HCT116 (cell line): Measurements from ENCODE around the gene FAM180A. TPM values are rescaled to one million over a fixed set of nuclear protein-coding genes. Genes with fewer than 3 reads are reported as not detected.

Source experiments
- ATAC-seq: fragments of 200-7000 bp; cut with Tn5 transposase; 2 replicates; pipeline ENCODE4 v1.9.1; 2020; ENCODE audit warnings: mild to moderate bottlenecking, moderate library complexity
- BruUV-seq: library from RNA; stranded (reverse); fragments of 400-500 nt; replicated peaks from 2 replicates; lab custom pipeline; 2021; lab: Mats Ljungman, UMichigan
- CTCF ChIA-PET: fragments of 300-600 bp; sonication (Branson Sonifier 250); formaldehyde crosslinking; loops from one replicate; lab custom pipeline; 2021; ENCODE audit warnings: antibody characterized with exemption; lab: Charles Lee
- POLR2A ChIA-PET: fragments of 300-600, 350-600 bp; sonication (Branson Sonifier 250); formaldehyde crosslinking; loops from one replicate; lab custom pipeline; 2021; ENCODE audit warnings: antibody characterized with exemption; lab: Charles Lee
- RAD21 ChIA-PET, 2 experiments: fragments of 300-600 bp; sonication (Branson Sonifier 250); formaldehyde crosslinking; loops; one replicate each; lab custom pipeline; 2023; ENCODE audit warnings: low total read pairs in 2 of 2; ENCODE audit not compliant: uncharacterized antibody in 2 of 2, unreplicated experiment in 2 of 2, low non-redundant PET in 1 of 2; lab: Charles Lee
- DNase-seq: peaks from one replicate; pipeline ENCODE4 v3.0.0-alpha.2; 2010; ENCODE audit warnings: low read depth, low spot score
- H2AFZ ChIP-seq: fragments of 200-600 bp; shearing (Covaris generic), sonication (generic); 2 replicates; pipeline ENCODE4 v1.6.1; 2017; ENCODE audit warnings: low read depth, mixed run types, mixed read lengths, antibody characterized with exemption, low read length; ENCODE audit not compliant: poor library complexity, severe bottlenecking
- H3K27ac ChIP-seq: 2 replicates; pipeline ENCODE4 v1.5.1; 2012; ENCODE audit warnings: low read depth, low read length
- H3K27me3 ChIP-seq: fragments of 200-600 bp; sonication (generic); 2 replicates; pipeline ENCODE4 v1.6.1; 2016; ENCODE audit warnings: mixed run types, low read length, mixed read lengths; ENCODE audit not compliant: insufficient read depth
- H3K36me3 ChIP-seq, 2 experiments: fragments of 200-500 bp in 1 of 2; fragments of 200-600 bp in 1 of 2; sonication (Bioruptor generic) in 1 of 2; sonication (generic) in 1 of 2; 2 replicates each; pipeline versions ENCODE4 v1.5.1 to v1.6.1; 2014 to 2016; ENCODE audit warnings: low read length in 2 of 2, inconsistent platforms in 1 of 2, mixed read lengths in 1 of 2, mixed run types in 1 of 2; ENCODE audit not compliant: insufficient read depth in 2 of 2, control insufficient read depth in 1 of 2
- H3K4me1 ChIP-seq, 2 experiments: fragments of 200-600 bp in 1 of 2; sonication (generic) in 1 of 2; 2 replicates each; pipeline versions ENCODE4 v1.5.1 to v1.6.1; 2012 to 2017; ENCODE audit warnings: low read length in 2 of 2, inconsistent platforms in 1 of 2, mild to moderate bottlenecking in 1 of 2, mixed read lengths in 1 of 2, mixed run types in 1 of 2, moderate library complexity in 1 of 2; ENCODE audit not compliant: insufficient read depth in 2 of 2, control insufficient read depth in 1 of 2
- H3K4me2 ChIP-seq: fragments of 200-600 bp; sonication (generic); 2 replicates; pipeline ENCODE4 v1.6.1; 2017; ENCODE audit warnings: mixed run types, low read length, mixed read lengths
- H3K4me3 ChIP-seq, 2 experiments: fragments of 200-600 bp in 1 of 2; sonication (generic) in 1 of 2; replicated peaks in 1 of 2; 2 replicates each; pipeline ENCODE4 v1.5.1; 2011 to 2016; ENCODE audit warnings: low read length in 2 of 2, control low read depth in 1 of 2, low read depth in 1 of 2, mild to moderate bottlenecking in 1 of 2, mixed read lengths in 1 of 2, mixed run types in 1 of 2
- H3K79me2 ChIP-seq: fragments of 200-600 bp; sonication (generic); 2 replicates; pipeline ENCODE4 v1.6.1; 2017; ENCODE audit warnings: mild to moderate bottlenecking, mixed run types, low read length, moderate library complexity, mixed read lengths; ENCODE audit not compliant: insufficient read depth
- H3K9ac ChIP-seq: fragments of 200-600 bp; sonication (generic); 2 replicates; pipeline ENCODE4 v1.6.1; 2016; ENCODE audit warnings: low read length, mixed read lengths
- H3K9me2 ChIP-seq: fragments of 200-600 bp; sonication (generic), shearing (Covaris generic); 2 replicates; pipeline ENCODE4 v1.6.1; 2017; ENCODE audit warnings: mixed run types, mild to moderate bottlenecking, moderate library complexity; ENCODE audit not compliant: insufficient read depth
- H3K9me3 ChIP-seq, 2 experiments: fragments of 200-500 bp in 1 of 2; fragments of 200-600 bp in 1 of 2; sonication (Bioruptor generic) in 1 of 2; sonication (generic) in 1 of 2; 2 replicates each; pipeline ENCODE4 v1.6.1; 2014 to 2017; ENCODE audit warnings: low read length in 2 of 2, mixed read lengths in 2 of 2, inconsistent platforms in 1 of 2, low read depth in 1 of 2, mild to moderate bottlenecking in 1 of 2, mixed run types in 1 of 2, moderate library complexity in 1 of 2; ENCODE audit not compliant: control insufficient read depth in 1 of 2, insufficient read depth in 1 of 2
- H4K20me1 ChIP-seq: fragments of 200-600 bp; sonication (generic), shearing (Covaris generic); 2 replicates; pipeline ENCODE4 v1.6.1; 2017; ENCODE audit warnings: mixed run types, mild to moderate bottlenecking, moderate library complexity; ENCODE audit not compliant: insufficient read depth
- CEBPB ChIP-seq: IDR thresholded peaks from 2 replicates; pipeline ENCODE4 v1.6.1; 2012; ENCODE audit warnings: low read depth
- EGR1 ChIP-seq: IDR thresholded peaks from 2 replicates; pipeline ENCODE4 v1.6.1; 2012; ENCODE audit warnings: low read depth
- ELF1 ChIP-seq: IDR thresholded peaks from 2 replicates; pipeline ENCODE4 v1.6.1; 2012; ENCODE audit warnings: low read depth, borderline replicate concordance
- EZH2phosphoT487 ChIP-seq: fragments of 200-600 bp; IDR thresholded peaks from 2 replicates; pipeline ENCODE4 v1.6.1; 2018; ENCODE audit warnings: antibody characterized with exemption, borderline replicate concordance
- JUND ChIP-seq: IDR thresholded peaks from 2 replicates; pipeline ENCODE4 v1.6.1; 2012
- POLR2A ChIP-seq: IDR thresholded peaks from 2 replicates; pipeline ENCODE4 v1.7.0; 2011; ENCODE audit warnings: borderline replicate concordance; ENCODE audit not compliant: insufficient read depth, insufficient read length; ENCODE audit errors: extremely low read depth
- RAD21 ChIP-seq: IDR thresholded peaks from 2 replicates; pipeline ENCODE4 v1.6.1; 2012; ENCODE audit warnings: low read depth, mild to moderate bottlenecking
- TCF7L2 ChIP-seq: IDR thresholded peaks from 2 replicates; pipeline ENCODE4 v1.7.0; 2011; ENCODE audit warnings: borderline replicate concordance, inconsistent platforms; ENCODE audit not compliant: insufficient read depth, insufficient read length; ENCODE audit errors: extremely low read depth
- YY1 ChIP-seq: IDR thresholded peaks from 2 replicates; pipeline ENCODE4 v1.6.1; 2011; ENCODE audit warnings: low read length, low read depth, moderate library complexity, mild to moderate bottlenecking; ENCODE audit not compliant: insufficient replicate concordance; ENCODE audit errors: extremely low read depth
- ZNF274 ChIP-seq: fragments of 200-500 bp; sonication (Bioruptor generic); IDR thresholded peaks from 2 replicates; pipeline ENCODE4 v1.6.1; 2014; ENCODE audit warnings: mild to moderate bottlenecking, low read depth, low read length, inconsistent platforms
- intact Hi-C: fragments of 100-400 bp; cut with micrococcal nuclease; formaldehyde crosslinking; loops from 2 replicates; pipeline ENCODE4 v1.10.0; 2022
- total RNA-seq: library from RNA; stranded (reverse); gene quantifications from one replicate; pipeline ENCODE4 v1.2.1, GENCODE V29; 2021; ENCODE audit not compliant: unreplicated experiment
- TF ChIP-seq, protein P1 (sequence below), 3 experiments: fragments of 200-600 bp in 1 of 3; sonication (generic) in 1 of 3; IDR thresholded peaks in 2 of 3; conservative IDR thresholded peaks in 1 of 3; 2 replicates each; pipeline ENCODE4 v1.5.1; 2012 to 2017; ENCODE audit warnings: low read depth in 2 of 3, low read length in 2 of 3, antibody characterized with exemption in 1 of 3, borderline replicate concordance in 1 of 3, control low read depth in 1 of 3, mild to moderate bottlenecking in 1 of 3, mixed read lengths in 1 of 3, mixed run types in 1 of 3, moderate library complexity in 1 of 3; ENCODE audit not compliant: insufficient read depth in 1 of 3
- TF ChIP-seq, protein P2 (sequence below): IDR thresholded peaks from 2 replicates; pipeline ENCODE4 v1.6.1; 2012
- TF ChIP-seq, protein P3 (sequence below): IDR thresholded peaks from 2 replicates; pipeline ENCODE4 v1.6.1; 2012

Gene FAM180A
- total RNA-seq, 1 experiment from 2014 or later: 0.59 TPM

DNA sequence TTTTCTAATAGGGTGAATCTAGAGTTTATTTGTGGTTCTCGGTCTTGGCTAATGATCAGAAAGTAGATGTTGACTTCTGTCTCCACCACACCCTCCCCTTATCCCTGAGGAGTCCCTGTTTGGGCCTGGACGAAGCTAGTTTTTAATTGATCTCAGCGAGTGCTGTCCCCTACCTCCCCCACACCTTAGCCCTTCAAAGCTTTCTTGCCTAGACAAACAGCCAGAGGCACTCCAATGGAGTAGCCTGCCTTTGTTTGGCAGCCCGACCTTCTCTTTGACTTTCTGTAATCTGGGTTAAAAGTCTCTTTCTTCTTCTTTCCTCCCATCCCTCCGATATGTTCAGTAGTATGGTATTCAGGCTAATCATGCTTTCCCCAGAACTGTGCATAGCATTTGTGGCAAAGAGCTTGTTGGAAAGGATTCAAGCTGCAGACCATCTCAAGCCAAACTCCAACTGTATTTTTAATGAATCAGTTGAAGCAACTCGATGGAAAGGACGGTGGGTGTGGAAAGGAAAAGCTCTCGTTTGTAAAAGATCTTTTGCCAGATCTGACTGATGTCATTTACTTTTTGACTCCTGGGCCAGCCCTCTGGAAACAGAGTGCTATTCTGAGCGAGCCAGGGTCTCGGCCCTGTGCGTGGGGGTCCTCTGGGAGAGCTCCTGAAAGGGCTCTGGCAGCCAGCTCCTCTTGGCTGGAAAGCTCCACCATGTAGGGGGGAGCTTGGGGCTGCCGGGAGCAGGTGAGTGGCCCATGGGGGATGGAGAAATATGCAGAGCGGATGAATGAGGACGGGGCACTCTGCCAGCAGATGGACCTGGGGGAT is 4.5 kb downstream of the FAM180A start:
- Histone ChIP-seq H3K27ac (peak overlapping the region; percentile 62; the same call in 1 of the 2 replicates), H3K27me3 (no peaks in the 10 kb centered on the region), H3K4me2 (peak overlapping the region; percentile 77), H3K4me3 (no peak overlapping the region), H3K9me2 (no peaks in the 10 kb centered on the region), H2AFZ (peak overlapping the region; percentile 91), H4K20me1 (no peaks in the 10 kb centered on the region), H3K4me1 (peaks cover 25 to 49% of the 10 kb centered on the region in 2 experiments), H3K9me3 (no peaks in the 10 kb centered on the region), H3K36me3 (no peaks in the 10 kb centered on the region), H3K9ac (peak overlapping the region; percentile 58), H3K79me2 (no peaks in the 10 kb centered on the region)
- TF ChIP-seq JUND: 0 out of 2 replicates have a peak, but pooled peaks have one; percentile 22
- TF ChIP-seq, protein P1, sequence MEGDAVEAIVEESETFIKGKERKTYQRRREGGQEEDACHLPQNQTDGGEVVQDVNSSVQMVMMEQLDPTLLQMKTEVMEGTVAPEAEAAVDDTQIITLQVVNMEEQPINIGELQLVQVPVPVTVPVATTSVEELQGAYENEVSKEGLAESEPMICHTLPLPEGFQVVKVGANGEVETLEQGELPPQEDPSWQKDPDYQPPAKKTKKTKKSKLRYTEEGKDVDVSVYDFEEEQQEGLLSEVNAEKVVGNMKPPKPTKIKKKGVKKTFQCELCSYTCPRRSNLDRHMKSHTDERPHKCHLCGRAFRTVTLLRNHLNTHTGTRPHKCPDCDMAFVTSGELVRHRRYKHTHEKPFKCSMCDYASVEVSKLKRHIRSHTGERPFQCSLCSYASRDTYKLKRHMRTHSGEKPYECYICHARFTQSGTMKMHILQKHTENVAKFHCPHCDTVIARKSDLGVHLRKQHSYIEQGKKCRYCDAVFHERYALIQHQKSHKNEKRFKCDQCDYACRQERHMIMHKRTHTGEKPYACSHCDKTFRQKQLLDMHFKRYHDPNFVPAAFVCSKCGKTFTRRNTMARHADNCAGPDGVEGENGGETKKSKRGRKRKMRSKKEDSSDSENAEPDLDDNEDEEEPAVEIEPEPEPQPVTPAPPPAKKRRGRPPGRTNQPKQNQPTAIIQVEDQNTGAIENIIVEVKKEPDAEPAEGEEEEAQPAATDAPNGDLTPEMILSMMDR (IDR thresholded peaks at IDR 0.05 in 2 of 3, conservative IDR thresholded peaks at IDR 0.05 in 1 of 3; ENCODE audit: borderline replicate concordance in 1 of 3, insufficient read depth in 1 of 3, low read depth in 2 of 3, low read length in 2 of 3): no peak
- intact Hi-C loops: loop anchor here (2.0 kb wide), 1 partner anchor 81 kb away; the partner anchor contains the start of gene STMP1
- POLR2A ChIA-PET: interaction anchor here (1.0 to 2.1 kb wide), 6 partner anchors 8 to 81 kb away, joined by 3 to 11 read pairs (median 4); partner anchors contain the start of genes SLC13A4 and STMP1
- RAD21 ChIA-PET: interaction anchor here in 1 of 2 experiments (0.6 kb wide), 1 partner anchor 56 kb away, joined by 3 read pairs; no protein-coding TSS in a partner anchor
- DNase-seq (no peak), ATAC-seq (peak; percentile 3)
- CTCF ChIA-PET: interaction anchor here (1.2 kb wide), 1 partner anchor 9 kb away, joined by 3 read pairs; no protein-coding TSS in a partner anchor
- no TSS peak for BruUV-seq

DNA sequence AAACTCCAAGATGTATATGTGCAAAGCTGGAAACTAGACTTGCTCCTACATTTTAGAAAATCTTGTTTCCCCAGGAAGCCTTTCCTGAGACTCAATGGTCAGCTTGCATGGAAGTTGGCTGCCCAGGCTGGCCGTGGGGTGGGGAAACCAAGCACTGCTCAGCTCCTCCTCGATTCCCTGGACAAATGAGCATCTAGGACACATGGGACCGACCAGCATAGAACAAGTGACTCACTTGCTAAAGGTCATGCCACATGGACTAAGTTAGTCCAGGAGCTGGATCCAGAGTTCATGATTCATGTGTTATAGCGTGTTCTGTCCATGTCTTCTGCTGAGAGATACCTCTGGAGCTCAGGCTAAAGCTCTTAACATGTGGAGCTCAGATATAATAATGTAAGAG is 6.2 kb downstream of the FAM180A start:
- H3K36me3 ChIP-seq: no peaks in the 10 kb centered on the region
- ATAC-seq: no peak
- intact Hi-C loops: no loop called here
- no peak overlapping the region for H3K27ac ChIP-seq
- no peaks in the 10 kb centered on the region for H4K20me1 ChIP-seq
- no peaks in the 10 kb centered on the region for H3K27me3 ChIP-seq
- BruUV-seq: no TSS peak
- no peaks in the 10 kb centered on the region for H3K9me3 ChIP-seq
- no peak overlapping the region for H3K9ac ChIP-seq
- no peaks in the 10 kb centered on the region for H3K79me2 ChIP-seq
- peak overlapping the region; percentile 77; the same call in 1 of the 2 replicates for H3K4me2 ChIP-seq
- POLR2A ChIA-PET: no interaction called here
- H3K4me3 ChIP-seq: no peak overlapping the region
- CTCF ChIA-PET: no interaction called here
- DNase-seq: no peak
- H3K9me2 ChIP-seq: no peaks in the 10 kb centered on the region
- RAD21 ChIA-PET: no interaction called here
- H2AFZ ChIP-seq: no peak overlapping the region
- peaks cover 25 to 49% of the 10 kb centered on the region in 2 experiments for H3K4me1 ChIP-seq
- TF ChIP-seq EGR1: no peak
- no peak for TF ChIP-seq YY1
- no peak for TF ChIP-seq EZH2phosphoT487
- TF ChIP-seq POLR2A: no peak
- no peak for TF ChIP-seq CEBPB
- TF ChIP-seq, protein P1 (IDR thresholded peaks at IDR 0.05 in 2 of 3, conservative IDR thresholded peaks at IDR 0.05 in 1 of 3; ENCODE audit: borderline replicate concordance in 1 of 3, insufficient read depth in 1 of 3, low read depth in 2 of 3, low read length in 2 of 3): no peak
- TF ChIP-seq RAD21: no peak
- no peak for TF ChIP-seq ZNF274
- TF ChIP-seq, protein P2, sequence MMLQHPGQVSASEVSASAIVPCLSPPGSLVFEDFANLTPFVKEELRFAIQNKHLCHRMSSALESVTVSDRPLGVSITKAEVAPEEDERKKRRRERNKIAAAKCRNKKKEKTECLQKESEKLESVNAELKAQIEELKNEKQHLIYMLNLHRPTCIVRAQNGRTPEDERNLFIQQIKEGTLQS: no peak
- TF ChIP-seq, protein P3, sequence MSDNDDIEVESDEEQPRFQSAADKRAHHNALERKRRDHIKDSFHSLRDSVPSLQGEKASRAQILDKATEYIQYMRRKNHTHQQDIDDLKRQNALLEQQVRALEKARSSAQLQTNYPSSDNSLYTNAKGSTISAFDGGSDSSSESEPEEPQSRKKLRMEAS: no peak
- no peak for TF ChIP-seq ELF1
- no peak for TF ChIP-seq TCF7L2
